Renal pelvis (tissue), 12 donors: ENCODE data around the gene SAE1. TPM values are rescaled to one million over a fixed set of nuclear protein-coding genes. Genes with fewer than 3 reads are reported as not detected.

Experiments used
- DNase-seq: peaks from one replicate; pipeline ENCODE4 v3.0.0-alpha.2; 2013
- long read RNA-seq, 16 experiments: transcript quantifications; one replicate each; lab custom pipeline, GENCODE V29; 2026
- polyA plus RNA-seq, 3 donors: library from polyadenylated mRNA; unstranded; fragments of 120-200 nt; gene quantifications; one replicate each; pipeline ENCODE4 v1.2.1, GENCODE V29; 2013; ENCODE audit not compliant: insufficient read length in 3 of 3

Gene SAE1
- 100 to 1,000 TPM; 111 to 136 (median 112) TPM for polyA plus RNA-seq
- long read RNA-seq, donor 1, transcript SAE1-201 (9 exons, 2,049 nt) = major isoform, 24 of 45 reads
- long read RNA-seq, donor 1, partial matches to known transcripts = 19 of 45 reads
- long read RNA-seq, donor 1, other reads (novel, unspliced or antisense) = 0 of 45 reads
- long read RNA-seq, donor 2, transcript SAE1-201 (9 exons, 2,049 nt) = major isoform, 40 of 56 reads
- long read RNA-seq, donor 2, partial matches to known transcripts = 12 of 56 reads
- long read RNA-seq, donor 2, other reads (novel, unspliced or antisense) = 0 of 56 reads
- long read RNA-seq, donor 3, transcript SAE1-201 (9 exons, 2,049 nt) = major isoform, 26 of 73 reads
- long read RNA-seq, donor 3, partial matches to known transcripts = 43 of 73 reads
- long read RNA-seq, donor 3, other reads (novel, unspliced or antisense) = 0 of 73 reads
- long read RNA-seq, donor 4, transcript SAE1-201 (9 exons, 2,049 nt) = major isoform, 34 of 58 reads
- long read RNA-seq, donor 4, transcript SAE1-202 (8 exons, 1,851 nt) = minor isoform, 6 of 58 reads
- long read RNA-seq, donor 4, partial matches to known transcripts = 18 of 58 reads
- long read RNA-seq, donor 4, other reads (novel, unspliced or antisense) = 0 of 58 reads
- long read RNA-seq, donor 5, transcript SAE1-201 (9 exons, 2,049 nt) = major isoform, 13 of 14 reads
- long read RNA-seq, donor 5, partial matches to known transcripts = 0 of 14 reads
- long read RNA-seq, donor 5, other reads (novel, unspliced or antisense) = 0 of 14 reads
- long read RNA-seq, donor 6, transcript SAE1-201 (9 exons, 2,049 nt) = major isoform, 26 of 30 reads
- long read RNA-seq, donor 6, partial matches to known transcripts = 0 of 30 reads
- long read RNA-seq, donor 6, other reads (novel, unspliced or antisense) = 0 of 30 reads
- long read RNA-seq, donor 7, transcript SAE1-201 (9 exons, 2,049 nt) = major isoform, 25 of 61 reads
- long read RNA-seq, donor 7, partial matches to known transcripts = 30 of 61 reads
- long read RNA-seq, donor 7, other reads (novel, unspliced or antisense) = 0 of 61 reads
- long read RNA-seq, donor 8, transcript SAE1-201 (9 exons, 2,049 nt) = major isoform, 17 of 41 reads
- long read RNA-seq, donor 8, partial matches to known transcripts = 23 of 41 reads
- long read RNA-seq, donor 8, other reads (novel, unspliced or antisense) = 0 of 41 reads
- long read RNA-seq, donor 9, transcript SAE1-201 (9 exons, 2,049 nt) = major isoform, 38 of 52 reads
- long read RNA-seq, donor 9, partial matches to known transcripts = 7 of 52 reads
- long read RNA-seq, donor 9, other reads (novel, unspliced or antisense) = 6 of 52 reads
- long read RNA-seq, donor 10, transcript SAE1-201 (9 exons, 2,049 nt) = major isoform, 28 of 38 reads
- long read RNA-seq, donor 10, partial matches to known transcripts = 8 of 38 reads
- long read RNA-seq, donor 10, other reads (novel, unspliced or antisense) = 0 of 38 reads
- long read RNA-seq, donor 11, transcript SAE1-201 (9 exons, 2,049 nt) = major isoform, 23 of 52 reads
- long read RNA-seq, donor 11, partial matches to known transcripts = 26 of 52 reads
- long read RNA-seq, donor 11, other reads (novel, unspliced or antisense) = 0 of 52 reads
- long read RNA-seq, donor 12, transcript SAE1-202 (8 exons, 1,851 nt) = minor isoform, 6 of 53 reads
- long read RNA-seq, donor 12, transcript SAE1-201 (9 exons, 2,049 nt) = major isoform, 40 of 53 reads
- long read RNA-seq, donor 12, partial matches to known transcripts = 0 of 53 reads
- long read RNA-seq, donor 12, other reads (novel, unspliced or antisense) = 6 of 53 reads
- long read RNA-seq, donor 13, transcript SAE1-201 (9 exons, 2,049 nt) = major isoform, 12 of 14 reads
- long read RNA-seq, donor 13, partial matches to known transcripts = 0 of 14 reads
- long read RNA-seq, donor 13, other reads (novel, unspliced or antisense) = 0 of 14 reads
- long read RNA-seq, donor 14 = 0 reads
- long read RNA-seq, donor 15, transcript SAE1-201 (9 exons, 2,049 nt) = major isoform, 40 of 42 reads
- long read RNA-seq, donor 15, partial matches to known transcripts = 0 of 42 reads
- long read RNA-seq, donor 15, other reads (novel, unspliced or antisense) = 0 of 42 reads
- long read RNA-seq, donor 16, transcript SAE1-201 (9 exons, 2,049 nt) = major isoform, 40 of 52 reads
- long read RNA-seq, donor 16, partial matches to known transcripts = 9 of 52 reads
- long read RNA-seq, donor 16, other reads (novel, unspliced or antisense) = 0 of 52 reads

GRCh38 chr19:47130589-47131227, at the start of gene SAE1:
Gene SAE1, plus strand, starts transcription at chr19:47130835. Its CDS starts 96 bp downstream, at chr19:47130931.
- peak; percentile 98 for DNase-seq

DNA sequence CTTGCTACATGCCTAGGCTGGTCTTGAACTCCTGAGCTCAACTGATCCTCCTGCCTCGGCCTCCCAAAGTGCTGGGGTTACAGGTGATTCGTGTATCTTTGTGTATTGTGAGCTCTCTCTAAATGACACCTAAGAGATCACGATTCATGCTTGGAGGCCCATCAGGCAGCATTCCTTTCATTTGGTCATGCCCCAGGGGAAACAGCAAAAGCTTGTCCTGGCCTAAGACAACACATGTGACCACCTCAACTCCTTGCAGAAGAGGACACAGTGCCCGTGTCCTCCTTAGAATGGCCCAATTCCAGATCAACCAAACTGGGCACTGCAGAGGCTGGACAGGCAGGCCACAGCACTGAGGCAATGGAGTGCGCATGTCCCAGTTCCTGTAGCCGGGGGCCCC, 49.5 kb upstream of the SAE1 start:
- no peak for DNase-seq

DNA sequence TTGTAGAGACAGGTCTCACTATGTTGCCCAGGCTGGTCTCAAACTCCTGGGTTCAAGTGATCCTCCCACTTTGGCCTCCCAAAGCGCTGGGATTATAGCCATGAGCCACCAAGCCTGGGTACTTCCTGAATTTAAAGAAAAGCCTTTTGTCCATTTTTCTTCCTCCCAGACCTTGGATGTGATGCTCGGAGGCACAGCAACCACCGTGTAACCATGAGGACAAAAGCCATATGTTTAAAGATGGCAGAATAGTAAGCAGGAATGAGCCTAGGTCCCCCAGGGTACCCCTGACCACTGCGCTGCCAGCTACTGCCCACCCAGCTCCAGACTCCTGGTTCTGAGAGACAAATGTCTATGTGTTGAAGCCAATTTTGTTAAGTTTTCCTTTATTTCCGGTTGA, 48.1 kb upstream of the SAE1 start:
- DNase-seq = no peak

DNA sequence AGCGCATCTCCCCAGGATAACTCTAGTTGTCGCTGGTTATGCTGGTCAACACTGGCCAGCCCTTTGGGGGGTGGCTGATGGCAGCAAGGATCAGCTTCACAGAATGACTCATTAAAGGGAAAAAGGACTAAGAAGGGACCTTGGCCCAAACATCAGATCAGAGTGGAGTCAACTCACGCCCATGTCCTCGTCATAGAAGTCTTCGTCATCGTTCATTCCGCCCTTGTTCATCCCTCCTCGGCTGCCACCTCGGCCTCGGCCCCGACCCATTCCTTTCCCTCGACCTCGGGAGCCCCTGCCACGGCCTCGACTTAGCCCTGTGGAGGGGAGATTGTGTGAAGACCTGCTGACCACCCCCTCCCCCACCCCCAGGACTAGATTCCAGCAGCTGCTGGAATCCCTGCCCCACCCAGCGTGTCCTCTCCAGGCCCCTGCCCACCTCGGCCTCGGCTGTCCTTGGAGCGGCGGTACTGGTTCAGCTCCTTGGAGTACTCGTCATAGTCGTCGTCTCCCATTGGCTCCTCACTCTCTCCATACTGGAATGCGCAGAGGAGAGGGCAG, 45.7 kb upstream of the SAE1 start:
- no peak for DNase-seq

- no peak for DNase-seq
Measured at GRCh38 chr19:47086280-47086679, 44.4 kb upstream of the SAE1 start.

- DNase-seq = no peak
Measured at GRCh38 chr19:47089767-47090350, 40.8 kb upstream of the SAE1 start.

DNA sequence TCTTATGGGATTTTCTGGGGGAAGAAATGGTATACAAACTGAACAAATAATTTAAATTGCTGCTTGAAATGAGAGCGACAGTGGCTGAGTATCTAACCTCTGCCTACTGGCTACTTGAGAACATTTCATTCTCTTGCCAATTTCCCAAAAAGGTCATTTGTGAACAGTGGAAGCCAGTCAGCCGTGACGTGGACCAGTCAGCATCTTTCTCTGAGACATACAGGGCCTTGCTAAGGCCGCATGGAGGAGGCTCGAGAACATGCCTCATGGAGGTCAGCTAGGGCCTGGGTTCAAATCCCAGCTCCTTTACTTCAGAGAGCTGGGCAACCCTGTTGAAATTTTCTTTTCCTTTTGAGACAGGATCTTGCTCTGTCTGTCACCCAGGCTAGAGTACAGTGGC, 37.4 kb upstream of the SAE1 start:
- DNase-seq = no peak

DNA sequence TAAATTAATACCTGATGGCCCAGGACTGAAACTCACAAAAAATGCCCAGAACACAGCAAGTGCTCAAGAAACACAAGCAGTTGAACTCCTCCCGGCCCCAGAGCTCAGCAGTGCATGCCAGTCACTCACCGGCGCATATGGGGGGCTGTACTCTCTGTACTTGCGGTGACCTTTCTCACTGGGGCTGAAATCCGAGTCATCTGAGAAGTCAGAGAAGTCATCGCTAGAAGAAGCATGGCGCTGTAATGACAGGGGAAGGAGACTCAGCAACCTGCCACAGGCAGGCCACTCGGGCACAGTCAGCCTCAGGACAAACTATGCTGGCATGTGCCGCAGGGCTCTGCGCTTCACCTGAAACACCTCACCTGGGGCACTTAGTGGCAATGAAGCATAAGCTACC, 36.8 kb upstream of the SAE1 start:
- DNase-seq = no peak

DNA sequence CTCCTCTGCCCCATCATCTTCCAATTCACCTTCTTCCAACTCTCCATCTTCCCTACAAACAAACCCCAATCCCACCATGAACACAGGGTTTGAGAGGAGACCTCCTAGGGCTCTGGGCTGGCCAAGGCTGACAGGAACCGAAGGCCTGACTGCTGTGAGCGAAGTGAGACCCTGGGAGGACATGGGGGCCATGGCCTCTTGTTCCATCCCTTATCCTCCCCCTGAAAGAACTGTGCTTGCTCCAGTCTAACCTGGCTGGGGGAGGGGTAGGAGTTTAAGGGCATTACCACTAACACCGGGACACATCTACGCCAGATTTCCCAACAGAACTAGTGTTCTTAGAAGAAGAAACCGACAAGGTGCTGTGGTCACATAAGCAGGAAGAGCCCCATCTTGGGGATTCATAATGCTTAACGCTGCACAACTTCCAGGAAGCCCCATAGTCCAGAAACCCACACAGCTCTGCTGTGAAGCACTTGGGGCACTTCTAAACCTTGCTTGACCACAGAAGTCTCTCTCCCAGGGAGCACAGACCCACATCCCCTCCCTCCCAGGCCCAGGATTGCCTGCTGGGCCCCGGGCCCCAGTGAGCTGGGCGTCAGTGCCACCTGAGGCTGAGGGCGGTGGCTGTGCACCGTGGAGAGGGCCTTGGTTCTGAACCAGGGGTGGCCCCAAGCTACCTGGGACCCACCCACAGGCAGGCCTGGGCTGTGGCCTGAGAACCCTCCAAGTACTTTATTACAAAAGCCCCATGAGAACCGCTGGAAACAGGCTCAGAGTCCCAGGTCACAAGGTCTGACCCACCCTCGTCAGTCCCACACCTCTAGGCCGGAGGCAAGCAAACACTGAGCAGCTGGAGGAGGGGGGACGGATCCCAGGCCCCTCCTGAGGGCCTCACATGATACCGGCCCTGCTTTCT, 35.8 kb upstream of the SAE1 start:
- no peak for DNase-seq

- DNase-seq = no peak
Measured at GRCh38 chr19:47095476-47096099, 35.0 kb upstream of the SAE1 start.

DNA sequence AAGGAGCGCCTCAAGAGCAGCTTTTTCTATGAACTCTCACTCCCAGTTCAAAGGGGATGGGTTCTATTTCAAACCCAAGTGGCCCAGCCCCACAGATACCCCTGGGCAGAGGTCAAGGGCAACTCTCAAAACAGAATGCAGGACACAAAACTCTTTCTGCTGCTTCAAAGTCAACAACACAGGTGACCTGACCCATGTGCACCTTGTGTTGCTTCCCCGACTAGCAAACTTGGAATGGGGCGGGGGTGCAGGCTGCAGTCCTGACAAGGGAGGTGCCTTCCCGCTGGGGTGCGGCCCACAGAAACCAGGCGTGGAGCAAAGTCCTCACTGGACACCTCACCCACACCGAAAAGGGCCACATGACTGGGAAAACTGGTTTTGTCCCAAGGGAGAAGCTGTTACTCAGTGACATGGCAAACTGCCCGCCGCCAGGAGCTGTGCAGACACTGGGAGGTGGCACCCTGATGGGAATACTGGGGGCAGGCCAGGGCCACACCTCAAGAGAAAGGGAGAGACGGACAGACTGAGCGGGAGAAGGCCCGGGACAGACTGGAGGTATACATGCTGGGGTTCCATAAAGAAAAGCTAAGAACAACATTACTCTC, 34.4 kb upstream of the SAE1 start:
- no peak for DNase-seq

DNA sequence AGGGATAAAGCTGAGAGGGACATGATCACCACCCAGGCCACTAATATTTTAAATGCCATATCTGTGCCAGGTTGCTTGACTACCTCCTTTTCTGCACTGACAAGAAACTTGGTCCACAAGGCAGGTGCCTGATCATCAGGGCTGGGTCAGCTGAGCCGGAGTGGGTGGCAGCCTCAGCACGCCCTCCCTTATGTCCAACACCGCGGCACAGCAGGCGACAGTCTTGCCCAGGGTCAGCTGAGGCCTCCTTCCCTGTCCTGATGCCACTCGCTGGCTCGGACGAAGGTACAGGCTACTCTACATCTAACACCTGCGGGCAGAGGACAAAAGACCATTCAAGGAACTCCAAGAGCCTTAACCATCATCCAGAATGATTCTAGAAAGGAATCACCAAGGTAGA, 33.9 kb upstream of the SAE1 start:
- no peak for DNase-seq

- DNase-seq = no peak
Measured at GRCh38 chr19:47097396-47098201, 33.0 kb upstream of the SAE1 start.

DNA sequence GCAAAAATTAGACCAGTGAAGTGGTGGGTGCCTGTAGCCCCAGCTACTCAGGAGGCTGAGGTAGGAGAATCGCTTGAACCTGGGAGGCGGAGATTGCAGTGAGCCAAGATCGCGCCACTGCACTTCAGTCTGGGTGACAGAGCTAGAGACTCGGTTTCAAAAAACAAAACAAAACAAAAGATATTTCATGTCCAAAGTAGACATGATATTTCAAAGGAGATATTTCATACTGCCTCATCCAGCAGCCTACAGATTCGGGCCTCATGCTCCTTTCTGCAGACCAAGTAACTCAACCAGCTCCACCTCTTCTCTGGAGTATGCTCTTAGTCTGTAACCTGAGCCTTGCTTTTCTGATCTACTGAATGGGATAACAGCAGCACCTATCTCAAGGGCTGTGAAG, 32.0 kb upstream of the SAE1 start:
- DNase-seq = no peak

GRCh38 chr19:47099576-47100050, 31.0 kb upstream of the SAE1 start:
- no peak for DNase-seq

GRCh38 chr19:47100290-47100689, 30.3 kb upstream of the SAE1 start:
- DNase-seq = no peak
